HG03097 (cell line): ENCODE measurements around the gene HDC.

ENCODE experiments used
- ATAC-seq: cut with Tn5 transposase; IDR thresholded peaks from one replicate; pipeline ENCODE4 v1.9.1; 2021; ENCODE audit not compliant: unreplicated experiment, low FRiP score

The HDC gene

GRCh38 chr15:50265620-50266019 is at the start of gene HDC:
HDC (minus strand) TSS chr15:50265726; CDS start chr15:50265623, 103 bp downstream.
- no peak for ATAC-seq

GRCh38 chr15:50312636-50313035 is 47.1 kb upstream of the HDC start:
- ATAC-seq: no peak

- no peak for ATAC-seq
These were observed 42.3 kb upstream of the HDC start for GRCh38 chr15:50307799-50308198.

- ATAC-seq: no peak
These were observed 39.3 kb upstream of the HDC start for GRCh38 chr15:50304836-50305235.

- no peak for ATAC-seq
These were observed 37.1 kb upstream of the HDC start for GRCh38 chr15:50302581-50302980.

GRCh38 chr15:50298340-50298739 is 32.8 kb upstream of the HDC start:
- ATAC-seq: no peak

- no peak for ATAC-seq
These were observed 30.4 kb upstream of the HDC start for GRCh38 chr15:50295966-50296365.

- no peak for ATAC-seq
These were observed 24.2 kb upstream of the HDC start for GRCh38 chr15:50289749-50290148.

GRCh38 chr15:50287324-50288116 is 22.0 kb upstream of the HDC start:
- no peak for ATAC-seq

GRCh38 chr15:50281427-50281826 is 15.9 kb upstream of the HDC start:
- no peak for ATAC-seq

GRCh38 chr15:50280271-50280670 is 14.7 kb upstream of the HDC start:
- ATAC-seq: no peak

- ATAC-seq: no peak
These were observed 13.0 kb upstream of the HDC start for GRCh38 chr15:50278496-50278895.

GRCh38 chr15:50277370-50277769 is 11.8 kb upstream of the HDC start:
- no peak for ATAC-seq

- no peak for ATAC-seq
These were observed 10.4 kb upstream of the HDC start for GRCh38 chr15:50275908-50276307.

- no peak for ATAC-seq
These were observed 9.6 kb upstream of the HDC start for GRCh38 chr15:50275091-50275490.

- no peak for ATAC-seq
These were observed 2.1 kb upstream of the HDC start for GRCh38 chr15:50267577-50267976.

- ATAC-seq: no peak
These were observed 3.0 kb downstream of the HDC start for GRCh38 chr15:50262533-50262932.

- ATAC-seq: no peak
These were observed 3.5 kb downstream of the HDC start for GRCh38 chr15:50261981-50262380.

GRCh38 chr15:50260969-50261496 is 4.5 kb downstream of the HDC start:
- ATAC-seq: peak; percentile 41

GRCh38 chr15:50259276-50259675 is 6.2 kb downstream of the HDC start:
- ATAC-seq: no peak

- ATAC-seq: no peak
These were observed 7.6 kb downstream of the HDC start for GRCh38 chr15:50257924-50258323.

GRCh38 chr15:50257332-50257731 is 8.2 kb downstream of the HDC start:
- no peak for ATAC-seq
